GM21529 (cell line): ENCODE measurements around the gene MSS51.
A peak's percentile ranks its signal among the peaks of the same experiment; 100 is the strongest.

Experiments used
- ATAC-seq: cut with Tn5 transposase; IDR thresholded peaks from one replicate; pipeline ENCODE4 v1.9.1; 2021; ENCODE audit not compliant: unreplicated experiment

Gene MSS51

DNA sequence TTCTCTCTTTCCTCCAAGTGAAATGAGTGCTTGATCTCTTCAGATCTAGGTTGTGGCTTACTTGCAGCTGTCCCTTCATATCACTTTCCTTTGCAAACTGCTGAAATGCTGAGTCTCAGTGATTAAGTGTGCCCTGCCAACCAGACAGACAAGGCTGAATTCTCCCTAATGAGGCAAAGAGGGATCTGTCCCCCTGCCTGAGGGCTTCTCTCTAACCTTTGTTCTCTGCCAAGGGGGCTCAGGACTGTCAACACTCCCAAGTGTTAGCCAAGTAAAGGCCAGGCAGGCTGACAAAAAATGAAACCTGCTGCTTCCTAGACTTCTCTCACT, at the start of gene MSS51:
Gene MSS51, minus strand, starts transcription at position 24 of the 330 bp plus-strand sequence. CDS start 5,277 bp downstream, outside the sequence.
- ATAC-seq, result no peak

DNA sequence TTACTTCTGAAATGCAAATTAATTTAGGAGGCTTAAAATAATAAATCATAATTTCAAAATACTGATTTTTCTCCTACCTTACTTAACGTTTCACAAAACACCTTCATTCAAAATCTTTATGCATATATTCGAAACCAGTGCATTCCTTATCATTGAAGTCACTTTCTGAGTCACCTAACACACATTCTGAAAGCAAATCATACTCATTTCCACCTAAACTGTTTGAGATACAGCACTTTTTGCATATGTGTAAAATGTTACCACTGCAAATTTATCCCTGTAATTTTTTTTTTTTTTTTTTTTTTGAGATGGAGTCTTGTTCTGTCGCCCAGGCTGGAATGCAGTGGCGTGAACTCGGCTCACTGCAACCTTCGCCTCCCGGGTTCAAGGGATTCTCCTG, 46.8 kb upstream of the MSS51 start:
- peak; percentile 74 for ATAC-seq

DNA sequence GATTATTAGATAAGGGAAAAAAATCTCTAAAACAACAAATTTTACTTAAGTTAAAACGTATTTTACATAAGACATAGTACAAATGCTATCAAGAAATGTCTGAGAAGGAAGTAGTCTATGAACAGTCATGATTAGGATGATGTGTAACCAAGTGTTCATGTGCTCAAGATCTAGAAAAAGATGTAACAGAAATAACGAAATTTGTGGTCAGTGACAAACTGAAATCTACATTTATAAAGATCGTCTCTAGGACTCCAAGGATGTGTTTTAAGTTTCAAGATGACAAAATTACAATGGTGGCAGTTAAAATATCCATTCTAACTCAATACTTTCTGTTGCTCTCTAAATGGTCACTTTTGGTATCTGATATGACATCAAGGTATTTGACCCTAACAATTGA, 45.3 kb upstream of the MSS51 start:
- ATAC-seq, result no peak

DNA sequence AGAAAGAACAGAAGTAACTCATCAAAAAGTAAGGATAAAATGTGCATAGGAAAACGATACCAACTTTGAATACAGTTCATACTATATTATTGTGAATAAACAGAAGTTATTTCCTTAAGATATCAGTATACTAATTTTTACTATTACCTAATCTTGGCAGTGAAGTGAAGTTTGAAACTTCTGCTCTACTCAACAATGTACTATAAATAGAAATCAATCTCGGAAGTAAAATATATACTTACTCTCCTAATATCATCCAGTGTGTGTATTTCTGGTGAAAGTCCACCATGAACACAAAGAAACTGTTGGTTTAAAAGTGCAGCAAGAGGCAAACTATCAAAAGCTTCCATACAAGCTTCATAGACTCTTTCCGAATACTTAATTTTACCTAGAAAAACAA, 37.9 kb upstream of the MSS51 start:
- ATAC-seq, result no peak

DNA sequence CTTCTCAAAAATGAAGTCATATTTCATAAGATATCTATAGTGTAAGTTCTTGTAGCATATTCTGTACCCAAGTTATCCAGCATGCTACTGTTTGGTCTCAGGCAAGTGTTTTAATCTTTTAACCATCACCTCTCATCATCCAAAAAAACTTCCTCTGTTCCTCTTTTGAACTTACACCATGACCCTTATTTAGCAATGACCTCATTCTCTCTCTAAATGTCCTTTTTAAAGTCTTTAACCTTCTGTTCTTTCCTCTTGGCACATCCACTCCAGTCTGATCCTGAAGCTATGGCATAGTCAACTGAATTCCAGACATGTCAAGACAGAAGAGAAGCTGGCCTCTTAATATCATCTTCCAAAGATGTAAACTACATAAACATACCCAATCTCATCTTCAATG, 36.2 kb upstream of the MSS51 start:
- no peak for ATAC-seq

DNA sequence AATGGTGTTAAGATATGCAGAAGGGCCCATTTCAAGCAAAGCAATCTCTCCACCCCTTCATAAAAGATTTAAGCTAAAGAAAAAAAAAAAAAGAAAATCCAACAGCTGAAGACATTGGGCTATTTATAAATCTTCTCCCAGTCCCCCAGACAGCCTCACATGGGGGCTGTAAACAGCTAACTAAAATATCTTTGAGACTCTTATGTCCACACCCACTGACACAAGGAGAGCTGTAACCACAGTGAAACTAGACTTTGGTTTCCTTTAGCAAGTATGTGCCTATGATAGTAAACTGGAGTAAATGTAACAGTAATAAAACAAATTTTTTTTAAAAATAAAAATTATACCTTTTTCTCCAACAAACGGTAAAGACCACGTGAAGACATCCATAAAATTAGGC, 33.8 kb upstream of the MSS51 start:
- no peak for ATAC-seq

DNA sequence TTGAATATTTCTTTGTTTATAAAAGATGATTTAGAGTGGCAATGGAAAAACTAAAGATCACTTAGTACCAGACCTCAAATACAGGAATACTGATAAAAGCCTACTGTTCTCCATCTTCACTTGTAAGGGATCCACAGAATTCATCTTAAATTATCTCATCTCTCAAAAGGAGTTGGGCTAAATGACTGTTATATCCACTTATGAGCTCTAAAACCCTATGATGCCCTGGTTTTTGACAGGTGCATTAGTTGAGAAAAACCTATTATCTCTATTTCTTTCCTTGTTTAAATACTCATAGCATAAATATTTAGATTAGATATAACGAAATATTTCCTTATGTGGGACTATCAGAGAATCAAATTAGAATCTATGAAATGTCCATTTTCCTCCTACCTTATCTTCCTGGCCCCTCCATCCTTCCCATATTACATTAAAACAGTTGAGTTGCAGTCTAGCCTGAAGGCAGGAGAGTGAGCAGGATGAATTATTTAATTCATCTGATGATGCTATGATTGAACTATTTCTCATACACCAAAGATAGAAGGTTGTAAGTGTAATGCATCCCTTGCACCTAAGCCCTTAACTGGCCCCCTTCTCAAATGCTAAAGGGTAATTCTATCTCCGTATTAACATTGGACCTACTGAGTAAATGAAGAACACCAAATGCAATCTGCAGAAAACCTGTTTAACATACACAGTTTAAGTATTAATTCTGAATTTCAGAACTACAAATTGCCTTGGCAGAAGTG, 32.8 kb upstream of the MSS51 start:
- ATAC-seq, result no peak

DNA sequence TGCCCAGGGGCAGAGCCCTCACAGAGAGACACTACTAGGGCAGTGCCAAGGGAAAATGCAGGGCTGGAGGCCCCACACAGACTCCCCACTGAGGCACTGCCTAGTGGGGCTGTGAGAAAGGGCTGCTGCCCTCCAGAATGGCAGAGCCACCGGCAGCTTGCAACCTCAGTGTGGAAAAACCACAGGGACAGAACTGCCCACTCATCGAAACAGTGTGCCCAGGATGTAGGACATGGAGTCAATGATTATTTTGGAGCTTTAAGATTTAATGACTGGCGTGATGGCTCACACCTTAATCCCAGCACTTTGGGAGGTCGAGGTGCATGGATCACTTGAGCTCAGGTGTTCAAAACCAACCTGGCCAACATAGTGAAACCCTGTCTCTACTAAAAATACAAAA, 27.5 kb upstream of the MSS51 start:
- ATAC-seq, result no peak

DNA sequence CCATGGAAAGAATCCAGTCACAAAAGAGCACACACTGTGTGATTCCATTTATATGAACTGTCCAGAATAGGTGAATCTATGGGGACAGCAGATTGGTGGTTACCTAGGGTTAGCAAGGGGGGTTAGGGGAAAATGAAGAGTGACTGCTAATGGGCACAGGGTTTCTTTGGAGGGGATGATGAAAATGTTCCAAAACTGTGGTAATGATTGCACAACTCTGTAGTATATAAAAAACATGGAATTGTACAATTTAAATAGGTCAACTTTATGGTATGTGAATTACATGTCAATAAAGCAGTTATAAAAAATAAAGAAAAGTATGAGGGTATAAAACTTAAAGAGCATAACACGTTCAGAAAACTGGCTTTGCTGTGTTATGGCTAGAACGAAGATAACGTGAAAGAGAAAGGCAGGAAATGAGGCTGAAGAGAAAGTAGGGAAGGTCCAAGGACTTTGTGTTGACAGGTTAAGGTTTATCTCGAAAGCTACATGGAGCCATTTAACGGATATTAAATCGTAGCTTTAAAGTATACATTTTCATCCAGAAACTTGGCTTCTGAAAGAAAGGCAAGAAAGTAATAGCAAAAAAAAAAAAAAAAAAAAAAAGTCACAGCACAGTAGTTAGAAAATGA, 26.4 kb upstream of the MSS51 start:
- no peak for ATAC-seq

DNA sequence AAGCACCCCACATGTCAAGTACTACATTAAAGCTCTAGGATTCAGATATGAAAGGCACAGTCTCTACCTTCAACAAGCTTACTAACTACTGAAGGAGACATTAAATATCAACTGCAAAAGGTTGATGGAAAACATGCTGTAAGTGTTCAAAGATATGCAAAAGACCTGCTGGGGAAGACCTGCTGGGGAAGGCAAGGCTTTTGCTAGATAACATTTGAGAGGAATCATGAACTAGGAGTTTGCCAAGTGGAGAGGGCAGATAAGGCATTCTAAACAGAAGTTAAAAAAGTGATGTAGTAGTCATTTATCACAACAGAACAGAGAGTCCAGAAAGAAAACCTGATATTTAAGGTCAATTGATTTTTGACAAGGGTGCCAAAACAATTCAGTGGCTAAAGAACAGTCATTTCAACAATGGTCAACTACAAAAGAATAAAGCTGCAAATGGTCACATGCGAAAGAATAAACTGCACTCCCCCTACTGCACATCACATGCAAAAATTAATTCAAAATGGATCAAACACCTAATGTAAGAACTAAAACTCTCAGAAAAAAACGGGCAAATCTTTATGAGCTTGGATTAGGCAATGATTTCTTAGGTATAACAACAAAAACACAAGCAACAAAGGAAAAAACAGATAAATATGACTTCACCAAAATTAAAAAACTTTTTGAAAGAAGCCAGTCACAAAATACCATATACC, 23.0 kb upstream of the MSS51 start:
- ATAC-seq, result no peak

DNA sequence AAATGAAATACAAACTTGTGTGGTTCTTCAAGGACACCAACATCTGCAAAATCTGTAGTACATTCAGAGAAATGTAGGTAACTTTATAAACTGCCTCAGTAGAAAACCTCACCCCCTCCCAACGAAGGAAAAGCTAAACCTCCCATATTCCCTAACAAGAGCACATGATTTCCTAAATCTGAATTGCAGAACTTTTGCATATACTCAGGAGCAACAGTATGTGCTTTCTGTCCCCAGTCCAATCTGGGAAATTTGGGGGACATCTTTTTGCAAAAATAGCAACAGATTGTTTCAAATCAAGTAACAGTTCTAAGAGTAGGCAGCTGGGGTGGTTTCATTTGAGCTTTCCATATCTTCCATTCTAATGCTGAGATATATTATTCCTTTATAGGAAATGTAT, 15.8 kb upstream of the MSS51 start:
- no peak for ATAC-seq

DNA sequence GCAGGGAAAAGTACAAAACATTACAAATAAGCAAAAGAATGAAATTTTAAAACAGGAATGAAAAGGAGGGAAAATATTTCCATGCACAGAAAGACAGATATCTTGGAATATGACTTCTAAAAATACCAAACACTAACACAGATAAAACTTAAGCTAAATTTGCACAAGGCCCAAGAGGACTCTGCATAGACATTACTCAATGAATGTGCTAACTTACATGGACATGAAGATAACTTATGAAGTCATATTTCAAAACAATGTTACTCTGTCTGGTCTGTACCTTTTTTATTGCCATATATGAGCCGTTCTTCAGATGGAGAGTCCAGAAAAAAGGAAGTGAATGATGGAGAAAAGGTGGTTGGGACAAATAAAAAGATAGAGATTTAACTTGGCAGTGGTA, 15.0 kb upstream of the MSS51 start:
- ATAC-seq, result no peak

DNA sequence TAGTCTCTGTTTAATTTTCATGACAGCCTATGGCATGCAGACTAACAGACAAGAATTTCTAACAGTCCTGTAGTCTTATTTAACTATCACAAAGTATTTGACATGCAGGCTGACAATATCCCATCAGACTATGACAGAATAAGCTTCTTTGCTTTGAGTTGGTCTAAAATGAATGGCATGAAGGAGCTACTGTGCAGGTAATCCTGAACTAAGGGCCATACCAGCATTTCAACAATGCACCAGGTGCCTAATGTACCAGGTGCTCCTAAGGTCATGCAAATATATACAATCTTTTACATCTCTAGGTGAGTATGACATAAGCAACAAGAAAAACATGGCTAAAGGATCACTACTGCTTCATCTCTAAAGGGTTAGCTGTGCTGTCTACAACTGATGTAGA, 13.6 kb upstream of the MSS51 start:
- no peak for ATAC-seq

DNA sequence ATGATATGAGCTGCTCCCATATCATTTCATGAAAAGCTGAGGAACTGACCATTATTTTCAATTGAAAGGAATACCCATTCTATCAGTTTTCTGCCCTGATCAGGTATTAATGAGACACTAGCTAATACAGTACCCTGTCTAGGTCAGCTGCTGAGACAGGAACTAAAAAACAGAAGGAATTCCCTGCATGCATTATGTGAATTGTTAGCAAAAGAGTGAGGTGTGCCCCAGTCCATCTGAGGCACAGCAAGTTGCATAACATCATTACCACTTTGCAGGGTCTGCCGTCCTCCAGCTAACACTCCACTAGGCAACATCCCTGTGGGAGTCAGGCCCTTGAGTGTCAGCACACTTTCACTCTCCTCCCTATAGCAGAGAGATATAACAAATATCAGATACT, 11.1 kb upstream of the MSS51 start:
- no peak for ATAC-seq

DNA sequence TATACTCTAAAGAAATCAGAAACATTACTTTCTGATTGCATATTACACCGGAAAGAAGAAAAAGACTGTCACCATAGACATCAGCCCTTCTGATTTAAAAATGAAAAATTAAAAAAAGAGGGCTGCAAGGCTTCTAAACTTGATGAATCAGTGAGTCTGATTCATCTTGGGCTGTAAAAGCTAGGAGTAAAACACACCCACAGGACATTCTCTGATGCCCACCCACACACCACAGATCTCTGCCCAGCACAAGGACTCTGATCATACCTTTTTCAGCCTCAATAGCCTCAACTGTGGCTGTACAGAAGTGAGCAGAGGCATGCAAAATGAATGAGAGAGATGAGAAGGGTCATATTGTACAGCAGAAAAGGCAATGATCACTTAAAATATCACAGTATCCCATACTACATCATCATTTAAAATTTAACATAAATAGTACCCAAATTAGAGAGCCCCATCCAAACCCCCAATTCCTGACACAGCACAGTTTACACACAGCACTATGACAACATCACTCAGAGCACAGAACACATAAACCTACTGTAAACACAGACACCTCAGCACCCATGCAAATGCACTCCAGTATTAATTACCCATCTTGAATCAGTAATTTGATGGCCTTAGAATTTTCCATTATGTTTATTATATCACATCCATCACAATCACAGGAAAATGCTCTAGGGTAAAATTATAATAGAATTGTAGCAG, 6.4 kb upstream of the MSS51 start:
- no peak for ATAC-seq

DNA sequence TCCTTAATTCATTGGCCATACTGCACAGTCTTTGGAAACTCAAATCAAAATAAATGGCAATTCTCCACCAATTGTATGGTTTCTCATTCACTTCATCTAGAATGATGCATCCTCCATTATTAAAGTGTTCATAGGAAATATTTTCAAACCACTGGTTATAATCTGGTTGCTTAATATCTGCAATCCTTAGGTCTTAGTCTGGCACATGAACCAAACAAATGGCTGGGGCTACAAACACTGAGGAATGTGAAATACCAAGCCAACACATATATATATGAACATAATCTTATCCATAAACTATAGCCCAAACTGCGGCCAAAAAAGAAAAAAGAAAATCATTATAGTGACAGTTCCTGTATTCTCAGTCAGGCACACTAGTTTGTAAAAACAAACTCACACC, 5.7 kb upstream of the MSS51 start:
- ATAC-seq, result no peak

DNA sequence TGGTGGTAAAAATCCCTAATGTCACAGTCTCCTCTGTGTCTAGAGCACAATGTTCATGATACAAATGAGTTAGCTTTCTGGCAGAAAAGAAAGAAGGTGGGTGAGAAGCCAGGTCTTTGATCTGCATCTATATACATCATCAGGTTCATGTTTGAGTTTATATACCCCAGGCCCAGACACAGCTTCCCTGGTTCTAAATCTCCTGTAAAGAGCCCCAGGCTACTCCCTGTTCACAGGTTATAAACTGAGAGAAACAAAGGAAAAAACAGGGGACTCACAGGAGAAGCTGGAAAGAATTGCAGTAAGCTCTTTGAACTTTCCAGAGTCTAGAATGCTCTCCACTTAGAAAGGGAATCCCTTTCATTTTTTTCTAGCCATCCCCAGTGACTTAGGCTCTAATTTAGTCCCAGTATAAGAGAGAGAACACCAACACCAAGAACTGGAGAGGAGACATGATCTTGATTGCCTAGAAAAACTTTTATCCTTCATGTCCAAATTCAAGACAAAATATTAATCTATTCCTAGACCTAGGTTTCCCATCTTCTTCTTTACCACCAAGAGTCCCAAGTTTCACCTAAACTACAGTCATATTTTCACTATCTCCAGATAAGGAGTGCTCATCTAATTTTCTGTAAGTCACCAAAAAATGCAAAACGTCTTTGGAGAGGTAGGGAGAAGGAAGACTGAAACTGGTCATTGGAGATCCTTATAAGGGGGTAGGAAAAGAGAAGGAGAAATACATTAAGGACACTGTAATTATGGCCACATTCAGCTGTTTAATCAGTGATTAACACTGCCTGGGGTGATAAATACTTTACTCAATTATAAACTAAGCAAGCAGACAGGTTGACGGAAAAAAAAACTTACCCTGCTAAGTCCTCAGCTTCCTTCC, 469 bp downstream of the MSS51 start:
- no peak for ATAC-seq

DNA sequence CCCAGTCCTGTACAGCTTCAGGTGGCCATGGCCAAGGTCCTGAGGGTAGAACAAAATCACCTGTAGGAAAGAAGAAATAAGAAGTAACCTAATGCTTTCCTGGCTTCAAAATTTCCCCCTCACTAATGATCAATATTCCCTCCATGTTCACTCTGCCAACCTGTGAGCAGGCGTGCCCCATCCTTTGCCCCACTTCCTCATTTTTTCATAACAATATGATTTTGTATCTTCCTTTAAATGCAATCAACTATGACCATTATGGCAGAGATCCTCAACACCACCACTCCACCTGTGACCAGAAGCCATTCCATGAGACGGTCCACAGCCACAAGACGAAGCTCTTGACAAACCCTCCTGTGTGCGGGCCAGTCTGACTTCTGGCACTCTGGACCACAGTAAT, 7.0 kb downstream of the MSS51 start:
- ATAC-seq, result no peak

DNA sequence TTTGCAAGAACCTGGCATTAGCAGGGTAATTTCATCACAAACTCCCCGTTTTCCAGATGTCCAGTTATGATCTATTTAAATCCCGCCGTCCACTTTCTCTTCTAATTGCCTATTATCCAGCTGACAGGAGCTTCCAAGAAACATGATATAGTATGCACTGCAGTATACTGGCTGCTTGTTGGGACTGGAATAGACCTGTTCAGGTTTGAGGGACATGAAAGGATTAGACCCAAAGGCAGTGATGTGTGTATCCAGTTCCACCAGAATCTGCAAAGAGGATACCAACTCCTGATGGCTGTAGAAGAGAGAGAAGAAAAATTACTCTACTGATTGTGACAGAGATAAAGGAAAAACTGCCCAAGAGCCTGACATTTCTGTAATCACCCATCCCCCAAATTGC, 8.9 kb downstream of the MSS51 start:
- ATAC-seq, result no peak

DNA sequence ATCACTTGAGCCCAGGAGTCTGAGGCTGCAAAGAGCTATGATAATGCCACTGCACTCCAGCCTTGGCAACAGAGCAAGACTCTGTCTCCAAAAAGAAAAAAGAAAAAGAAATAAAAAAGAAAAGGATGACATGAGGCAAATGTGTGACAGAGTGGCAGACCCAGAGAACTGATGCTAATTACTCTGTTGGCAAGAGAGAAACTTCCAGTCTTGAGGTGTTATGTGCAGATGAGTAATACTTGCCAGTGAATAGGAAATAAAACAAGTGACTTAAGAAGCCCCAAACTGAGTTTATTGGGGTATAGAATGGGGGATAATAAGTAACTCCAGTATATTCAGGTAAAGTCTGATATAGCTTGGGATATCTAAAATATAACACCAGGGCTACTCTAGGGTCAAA, 10.1 kb downstream of the MSS51 start:
- no peak for ATAC-seq

DNA sequence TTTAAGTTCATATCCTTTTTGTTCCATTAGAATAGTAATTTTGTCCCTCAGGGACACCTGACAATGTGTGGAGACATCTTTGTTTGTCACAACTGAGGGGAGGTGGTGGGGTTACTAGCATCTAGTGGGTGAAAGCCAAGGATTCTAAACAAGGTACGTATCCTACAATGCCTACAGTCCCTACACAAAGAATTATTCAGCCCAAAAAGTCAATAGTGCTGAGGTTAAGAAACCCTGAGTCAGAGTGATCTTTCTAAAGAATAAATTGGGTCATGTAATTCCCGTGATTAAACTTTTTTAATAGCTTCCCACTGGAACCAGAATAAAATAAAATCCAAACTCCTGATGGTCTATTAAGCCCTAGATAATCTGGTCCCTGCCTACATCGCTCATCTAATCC, 16.8 kb downstream of the MSS51 start:
- ATAC-seq, result no peak
